LoVo (cell line): Measurements from ENCODE around the gene MYL2.
A peak's percentile ranks its signal among the peaks of the same experiment; 100 is the strongest.

Experiments
- DNase-seq: peaks from one replicate; pipeline ENCODE4 v3.0.0-alpha.2; 2016; ENCODE audit warnings: low spot score

The MYL2 gene

GRCh38 chr12:110930348-110931314 lies 10.3 kb upstream of the MYL2 start:
- no peak for DNase-seq

- no peak for DNase-seq
Observed at GRCh38 chr12:110929818-110930217, 9.4 kb upstream of the MYL2 start.

- no peak for DNase-seq
Observed at GRCh38 chr12:110928700-110929099, 8.3 kb upstream of the MYL2 start.

- DNase-seq: no peak
Observed at GRCh38 chr12:110927546-110927945, 7.2 kb upstream of the MYL2 start.

- DNase-seq: no peak
Observed at GRCh38 chr12:110923692-110924334, 3.4 kb upstream of the MYL2 start.

GRCh38 chr12:110923192-110923591 lies 2.8 kb upstream of the MYL2 start:
- DNase-seq: no peak

GRCh38 chr12:110922652-110923051 lies 2.3 kb upstream of the MYL2 start:
- DNase-seq: no peak

- no peak for DNase-seq
Observed at GRCh38 chr12:110921262-110921661, 883 bp upstream of the MYL2 start.

GRCh38 chr12:110919720-110920119 lies 659 bp downstream of the MYL2 start:
- no peak for DNase-seq

GRCh38 chr12:110917961-110918360 lies 2.4 kb downstream of the MYL2 start:
- DNase-seq: no peak

- peak; percentile 83 for DNase-seq
Observed at GRCh38 chr12:110917467-110917866, 2.9 kb downstream of the MYL2 start.

- no peak for DNase-seq
Observed at GRCh38 chr12:110916295-110916875, 4.0 kb downstream of the MYL2 start.

- DNase-seq: no peak
Observed at GRCh38 chr12:110913119-110914056, 7.0 kb downstream of the MYL2 start.

- no peak for DNase-seq
Observed at GRCh38 chr12:110912263-110912662, 8.1 kb downstream of the MYL2 start.

- no peak for DNase-seq
Observed at GRCh38 chr12:110908377-110909152, 11.8 kb downstream of the MYL2 start.

GRCh38 chr12:110907583-110907982 lies 12.8 kb downstream of the MYL2 start:
- no peak for DNase-seq

GRCh38 chr12:110906985-110907384 lies 13.4 kb downstream of the MYL2 start:
- no peak for DNase-seq

GRCh38 chr12:110906516-110906915 lies 13.9 kb downstream of the MYL2 start:
- DNase-seq: no peak

GRCh38 chr12:110906083-110906482 lies 14.3 kb downstream of the MYL2 start:
- no peak for DNase-seq

- DNase-seq: no peak
Observed at GRCh38 chr12:110903511-110903910, 16.9 kb downstream of the MYL2 start.

GRCh38 chr12:110901401-110901800 lies 19.0 kb downstream of the MYL2 start:
- DNase-seq: no peak
